Mesenchymal stem cell (in vitro differentiated cells and primary cell): ENCODE data around the gene TYRP1.
A peak's percentile ranks its signal among the peaks of the same experiment; 100 is the strongest.

Experiments used
- DNase-seq: peaks from one replicate; pipeline ENCODE4 v3.0.0-alpha.2; 2013
- H2AFZ ChIP-seq: one replicate; pipeline ENCODE4 v1.6.1; 2013; ENCODE audit warnings: low read depth, mild to moderate bottlenecking, control low read depth, inconsistent platforms, low read length, moderate library complexity
- H2AK5ac ChIP-seq: 2 replicates; pipeline ENCODE4 v1.6.1; 2013; ENCODE audit warnings: low read length, moderate library complexity, mild to moderate bottlenecking, inconsistent platforms; ENCODE audit not compliant: severe bottlenecking
- H2BK120ac ChIP-seq: one replicate; pipeline ENCODE4 v1.6.1; 2013; ENCODE audit warnings: low read depth, mild to moderate bottlenecking, inconsistent platforms, low read length, moderate library complexity
- H2BK12ac ChIP-seq, 2 experiments: one replicate each; pipeline ENCODE4 v1.6.1; 2013; ENCODE audit warnings: inconsistent platforms in 2 of 2, low read length in 2 of 2, mild to moderate bottlenecking in 2 of 2, moderate library complexity in 2 of 2, control low read depth in 1 of 2
- H2BK15ac ChIP-seq: one replicate; pipeline ENCODE4 v1.6.1; 2013; ENCODE audit warnings: mild to moderate bottlenecking, low read depth, inconsistent platforms; ENCODE audit not compliant: poor library complexity, severe bottlenecking
- H2BK5ac ChIP-seq: 2 replicates; pipeline ENCODE4 v1.6.1; 2013; ENCODE audit warnings: low read depth, mild to moderate bottlenecking, low read length, control low read depth, inconsistent platforms; ENCODE audit not compliant: poor library complexity, severe bottlenecking
- H3K14ac ChIP-seq, 2 experiments: one replicate each; pipeline ENCODE4 v1.6.1; 2013; ENCODE audit warnings: inconsistent platforms in 2 of 2, low read length in 2 of 2, control low read depth in 1 of 2, mild to moderate bottlenecking in 1 of 2, moderate library complexity in 1 of 2
- H3K18ac ChIP-seq, 2 experiments: one replicate each; pipeline ENCODE4 v1.6.1; 2013; ENCODE audit warnings: inconsistent platforms in 2 of 2, low read length in 2 of 2, control low read depth in 1 of 2, low read depth in 1 of 2, mild to moderate bottlenecking in 1 of 2
- H3K23ac ChIP-seq, 2 experiments: one replicate each; pipeline ENCODE4 v1.6.1; 2013; ENCODE audit warnings: inconsistent platforms in 2 of 2, low read length in 2 of 2, mild to moderate bottlenecking in 2 of 2, moderate library complexity in 2 of 2, control low read depth in 1 of 2
- H3K27ac ChIP-seq: 2 replicates; pipeline ENCODE4 v1.5.1; 2013; ENCODE audit warnings: mild to moderate bottlenecking, moderate library complexity, low read length, control low read depth, inconsistent platforms; ENCODE audit not compliant: poor library complexity, severe bottlenecking
- H3K27me3 ChIP-seq, 2 experiments: 2 replicates each; pipeline versions ENCODE4 v1.6.1 to v1.7.0; 2013; ENCODE audit warnings: low read length in 2 of 2, mild to moderate bottlenecking in 2 of 2, moderate library complexity in 2 of 2, control low read depth in 1 of 2, inconsistent platforms in 1 of 2; ENCODE audit not compliant: control insufficient read depth in 1 of 2, insufficient read depth in 1 of 2
- H3K36me3 ChIP-seq, 2 experiments: 2 replicates each; pipeline versions ENCODE4 v1.6.1 to v1.7.0; 2013; ENCODE audit warnings: low read length in 2 of 2, control low read depth in 1 of 2, inconsistent platforms in 1 of 2, low read depth in 1 of 2, mild to moderate bottlenecking in 1 of 2; ENCODE audit not compliant: insufficient read depth in 2 of 2, control insufficient read depth in 1 of 2
- H3K4ac ChIP-seq, 2 experiments: one replicate each; pipeline ENCODE4 v1.6.1; 2013; ENCODE audit warnings: inconsistent platforms in 2 of 2, low read length in 2 of 2, mild to moderate bottlenecking in 2 of 2, moderate library complexity in 2 of 2, control low read depth in 1 of 2, low read depth in 1 of 2
- H3K4me1 ChIP-seq: 2 replicates; pipeline ENCODE4 v1.6.1; 2013; ENCODE audit warnings: low read depth, low read length, control low read depth; ENCODE audit not compliant: control insufficient read depth, insufficient read depth
- H3K4me2 ChIP-seq: 2 replicates; pipeline ENCODE4 v1.6.1; 2013; ENCODE audit warnings: low read length, mild to moderate bottlenecking, inconsistent platforms; ENCODE audit not compliant: poor library complexity, severe bottlenecking
- H3K4me3 ChIP-seq, 2 experiments: 2 replicates each; pipeline versions ENCODE4 v1.5.1 to v1.7.0; 2013; ENCODE audit warnings: low read length in 2 of 2, mild to moderate bottlenecking in 2 of 2, control low read depth in 1 of 2, low read depth in 1 of 2; ENCODE audit not compliant: insufficient read depth in 1 of 2
- H3K79me1 ChIP-seq: replicated peaks from 2 replicates; pipeline ENCODE4 v1.6.1; 2013; ENCODE audit warnings: mild to moderate bottlenecking, control low read depth, low read length, inconsistent platforms; ENCODE audit not compliant: poor library complexity, severe bottlenecking
- H3K9ac ChIP-seq: 2 replicates; pipeline ENCODE4 v1.7.0; 2013; ENCODE audit warnings: mild to moderate bottlenecking, low read length, moderate library complexity
- H3K9me3 ChIP-seq: 2 replicates; pipeline ENCODE4 v1.7.0; 2013; ENCODE audit warnings: mild to moderate bottlenecking, low read length; ENCODE audit not compliant: control insufficient read depth
- H4K8ac ChIP-seq: one replicate; pipeline ENCODE4 v1.6.1; 2013; ENCODE audit warnings: inconsistent platforms, mild to moderate bottlenecking, low read length, moderate library complexity
- H4K91ac ChIP-seq: one replicate; pipeline ENCODE4 v1.6.1; 2013; ENCODE audit warnings: mild to moderate bottlenecking, low read length, inconsistent platforms
- WGBS: methylation state at CpG from one replicate; pipeline ENCODE4 v1.1.7; 2013; ENCODE audit warnings: mixed read lengths; 5-methylcytosine and 5-hydroxymethylcytosine counted together

Gene TYRP1

DNA sequence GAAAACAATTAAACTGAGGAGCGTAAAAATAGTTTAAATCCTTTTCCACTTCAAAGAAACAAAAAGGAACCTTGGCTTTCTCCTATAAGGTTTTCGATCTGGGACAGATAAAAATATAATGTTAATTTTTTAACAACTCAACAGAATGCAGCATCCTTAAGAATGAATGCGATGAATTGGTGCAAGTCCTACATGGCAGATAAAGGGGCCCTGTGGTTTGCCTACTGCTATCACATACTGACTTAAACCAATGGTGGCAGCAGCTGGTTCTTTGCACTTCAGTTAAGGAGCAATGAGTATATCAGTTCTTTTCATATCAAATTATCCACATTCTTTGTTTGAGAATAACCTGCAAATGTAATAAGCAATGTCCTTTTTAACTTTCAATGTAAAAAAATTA lies 12.4 kb upstream of the TYRP1 start:
- H2BK12ac ChIP-seq, result no peak overlapping the region
- DNase-seq, result no peak
- no peak overlapping the region for H3K4me3 ChIP-seq

DNA sequence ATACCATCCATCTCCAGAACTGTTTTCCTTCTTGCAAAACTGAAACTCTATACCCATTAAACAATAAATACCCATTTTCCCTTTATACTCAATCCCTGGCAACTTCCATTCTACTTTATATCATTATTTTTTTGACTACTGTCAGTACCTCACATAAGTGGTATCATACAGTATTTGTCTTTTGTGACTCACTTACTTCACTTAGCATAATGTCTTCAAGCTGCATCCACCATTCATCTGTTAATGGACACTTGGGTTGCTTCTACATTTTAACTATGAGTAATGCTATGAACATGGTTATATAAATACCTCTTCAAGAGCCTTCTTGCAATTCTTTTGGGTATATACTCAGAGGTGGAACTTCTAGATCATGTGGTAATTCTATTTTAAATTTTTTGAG lies 11.6 kb upstream of the TYRP1 start:
- H3K4me2 ChIP-seq, result no peak overlapping the region
- H3K9ac ChIP-seq, result no peak overlapping the region
- H4K91ac ChIP-seq, result no peak overlapping the region
- no peak overlapping the region for H3K18ac ChIP-seq
- H3K27me3 ChIP-seq, result peaks cover 0 to 10% of the 10 kb centered on the region in 2 experiments
- H2BK5ac ChIP-seq, result no peak overlapping the region
- H3K9me3 ChIP-seq, result no peaks in the 10 kb centered on the region
- H3K79me1 ChIP-seq, result no peaks in the 10 kb centered on the region
- H2BK120ac ChIP-seq, result no peak overlapping the region
- no peak overlapping the region for H3K4ac ChIP-seq
- H3K14ac ChIP-seq, result no peak overlapping the region
- DNase-seq, result no peak
- H2BK15ac ChIP-seq, result no peak overlapping the region
- H3K27ac ChIP-seq, result no peak overlapping the region
- no peak overlapping the region for H3K23ac ChIP-seq
- no peak overlapping the region for H2AK5ac ChIP-seq
- no peak overlapping the region for H2AFZ ChIP-seq
- H2BK12ac ChIP-seq, result no peak overlapping the region
- no peak overlapping the region for H3K4me3 ChIP-seq
- H3K36me3 ChIP-seq, result no peaks in the 10 kb centered on the region
- no peak overlapping the region for H4K8ac ChIP-seq
- H3K4me1 ChIP-seq, result peaks cover 2% of the 10 kb centered on the region

More for the DNA sequence above, 12.4 kb upstream of the TYRP1 start:
- no peak overlapping the region for H3K23ac ChIP-seq
- H3K27me3 ChIP-seq, result peaks cover 0 to 10% of the 10 kb centered on the region in 2 experiments
- H3K27ac ChIP-seq, result peak overlapping the region; percentile 26
- peak overlapping the region in 1 of 2 experiments; percentile 69 for H3K4ac ChIP-seq
- H2AK5ac ChIP-seq, result no peak overlapping the region
- no peaks in the 10 kb centered on the region for H3K9me3 ChIP-seq
- H2AFZ ChIP-seq, result no peak overlapping the region
- peak overlapping the region; percentile 67 for H2BK15ac ChIP-seq
- no peaks in the 10 kb centered on the region for H3K36me3 ChIP-seq
- H2BK120ac ChIP-seq, result no peak overlapping the region
- no peak overlapping the region for H2BK5ac ChIP-seq
- H4K91ac ChIP-seq, result no peak overlapping the region
- H3K14ac ChIP-seq, result no peak overlapping the region
- H3K9ac ChIP-seq, result no peak overlapping the region
- WGBS, result 100% methylated on average over 1 of the region's 3 CpGs
- no peak overlapping the region for H3K18ac ChIP-seq
- H3K4me1 ChIP-seq, result peaks cover 2% of the 10 kb centered on the region
- no peak overlapping the region for H3K4me2 ChIP-seq
- no peaks in the 10 kb centered on the region for H3K79me1 ChIP-seq
- H4K8ac ChIP-seq, result peak overlapping the region; percentile 52

DNA sequence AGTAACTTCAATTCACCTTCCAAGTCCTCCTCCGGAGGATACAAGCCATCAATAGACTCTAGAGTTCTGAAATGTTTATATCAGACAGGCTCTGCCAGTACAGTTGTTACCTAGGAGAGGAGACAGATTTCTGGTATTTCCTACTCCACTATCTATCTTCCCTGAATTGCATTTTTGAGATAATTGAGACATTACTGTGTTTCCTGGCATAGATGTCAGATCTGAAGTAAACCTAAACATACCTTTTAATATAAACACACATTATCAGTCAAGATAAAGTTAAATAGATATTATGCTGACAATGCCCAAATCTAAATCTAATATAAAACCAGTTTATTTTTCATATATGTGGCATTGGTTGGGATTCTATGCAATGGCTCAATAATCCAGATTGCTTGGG lies 8.2 kb upstream of the TYRP1 start:
- H3K4me2 ChIP-seq, result no peak overlapping the region
- H2BK12ac ChIP-seq, result peak overlapping the region; percentile 56 to 80
- no peak overlapping the region for H4K91ac ChIP-seq
- no peak overlapping the region for H2BK15ac ChIP-seq
- H2AFZ ChIP-seq, result no peak overlapping the region
- peak overlapping the region; percentile 1 to 90 for H3K18ac ChIP-seq
- peak; percentile 34 for DNase-seq
- 0% methylated on average over 1 of the region's 1 CpG for WGBS
- peak overlapping the region in 1 of 2 experiments; percentile 87 for H3K4ac ChIP-seq
- H3K23ac ChIP-seq, result no peak overlapping the region
- H2AK5ac ChIP-seq, result no peak overlapping the region
- peaks cover 0 to 7% of the 10 kb centered on the region in 2 experiments for H3K27me3 ChIP-seq
- no peak overlapping the region for H2BK120ac ChIP-seq
- no peak overlapping the region for H3K14ac ChIP-seq
- H2BK5ac ChIP-seq, result no peak overlapping the region
- no peak overlapping the region for H3K9ac ChIP-seq
- H3K4me3 ChIP-seq, result no peak overlapping the region
- H3K4me1 ChIP-seq, result peaks cover 2% of the 10 kb centered on the region
- H4K8ac ChIP-seq, result peak overlapping the region; percentile 2
- H3K79me1 ChIP-seq, result no peaks in the 10 kb centered on the region
- no peaks in the 10 kb centered on the region for H3K9me3 ChIP-seq
- no peaks in the 10 kb centered on the region for H3K36me3 ChIP-seq
- no peak overlapping the region for H3K27ac ChIP-seq

DNA sequence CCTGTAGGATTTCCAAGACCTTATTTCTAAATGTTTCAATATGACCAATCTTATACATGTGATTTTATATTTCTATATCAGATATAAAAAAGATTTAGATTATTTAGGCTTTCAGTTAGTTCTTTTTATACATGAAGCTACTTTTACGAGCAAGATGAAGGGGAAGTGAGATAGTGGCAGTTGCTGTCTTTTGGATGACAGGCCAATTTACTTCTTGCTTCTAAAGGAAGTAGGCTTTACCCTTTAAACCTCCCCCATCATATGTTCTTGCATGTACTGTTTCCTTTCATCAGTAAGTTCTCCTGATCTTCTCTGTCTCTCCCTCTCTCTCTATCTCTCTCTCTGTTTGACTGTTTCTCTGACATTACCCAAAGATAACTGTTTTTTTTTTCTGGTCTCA lies 4.0 kb upstream of the TYRP1 start:
- no peak overlapping the region for H3K4me3 ChIP-seq
- H2BK120ac ChIP-seq, result no peak overlapping the region
- no peak overlapping the region for H4K8ac ChIP-seq
- H2BK5ac ChIP-seq, result no peak overlapping the region
- no CpG with 5 or more reads among the region's 1 CpG for WGBS
- H3K27ac ChIP-seq, result no peak overlapping the region
- H4K91ac ChIP-seq, result no peak overlapping the region
- H3K4ac ChIP-seq, result no peak overlapping the region
- H3K4me1 ChIP-seq, result peaks cover 2% of the 10 kb centered on the region
- no peak overlapping the region for H3K9ac ChIP-seq
- H3K9me3 ChIP-seq, result peaks cover 3% of the 10 kb centered on the region
- H2BK12ac ChIP-seq, result no peak overlapping the region
- no peak overlapping the region for H3K4me2 ChIP-seq
- H3K14ac ChIP-seq, result no peak overlapping the region
- no peak overlapping the region for H3K23ac ChIP-seq
- no peak overlapping the region for H2AK5ac ChIP-seq
- no peak overlapping the region for H2BK15ac ChIP-seq
- H3K18ac ChIP-seq, result no peak overlapping the region
- H2AFZ ChIP-seq, result no peak overlapping the region
- no peak for DNase-seq
- no peaks in the 10 kb centered on the region for H3K79me1 ChIP-seq
- peaks cover 0 to 11% of the 10 kb centered on the region in 2 experiments for H3K27me3 ChIP-seq
- H3K36me3 ChIP-seq, result no peaks in the 10 kb centered on the region
